IPS-18c (cell line): ENCODE measurements around the gene GTF2I.
"Not testable (repeated sequence)": the region's sequence is repeated elsewhere in the genome, so short reads cannot be mapped to it uniquely, and the experiment has no call there.

ENCODE experiments used
- H3K4me3 ChIP-seq: 2 replicates; pipeline ENCODE4 v1.7.0; 2013; ENCODE audit warnings: low read depth, mild to moderate bottlenecking, low read length, moderate library complexity; ENCODE audit not compliant: insufficient read depth
- H3K9me3 ChIP-seq: one replicate; pipeline ENCODE4 v1.6.1; 2013; ENCODE audit warnings: mild to moderate bottlenecking, low read length, moderate library complexity; ENCODE audit not compliant: control insufficient read depth, insufficient read depth

GTF2I gene

DNA sequence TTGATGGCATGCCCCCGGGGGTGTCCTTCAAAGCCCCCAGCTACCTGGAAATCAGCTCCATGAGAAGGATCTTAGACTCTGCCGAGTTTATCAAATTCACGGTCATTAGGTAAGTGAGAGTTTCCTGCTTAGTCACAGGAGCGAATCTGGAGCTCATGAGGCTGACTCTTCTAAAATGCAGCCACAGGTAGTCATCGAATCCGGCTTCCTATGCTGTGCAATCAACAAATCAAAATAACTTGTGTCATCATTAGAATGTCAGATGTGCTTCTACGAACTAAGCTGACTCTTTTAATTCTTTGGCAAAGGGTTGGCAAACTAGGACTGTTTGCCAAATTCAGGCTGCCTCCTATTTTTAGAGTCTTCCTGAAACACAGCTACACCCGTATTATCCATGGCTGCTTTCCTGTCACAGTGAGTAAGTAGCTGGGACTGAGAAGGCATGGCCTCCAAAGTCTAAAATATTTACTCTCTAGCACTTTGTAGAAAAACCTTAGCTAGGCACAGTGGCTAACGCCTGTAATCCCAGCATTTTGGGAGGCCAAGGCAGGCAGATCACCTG lies 96.5 kb downstream of the GTF2I start:
- not testable (repeated sequence) for H3K4me3 ChIP-seq, H3K9me3 ChIP-seq

DNA sequence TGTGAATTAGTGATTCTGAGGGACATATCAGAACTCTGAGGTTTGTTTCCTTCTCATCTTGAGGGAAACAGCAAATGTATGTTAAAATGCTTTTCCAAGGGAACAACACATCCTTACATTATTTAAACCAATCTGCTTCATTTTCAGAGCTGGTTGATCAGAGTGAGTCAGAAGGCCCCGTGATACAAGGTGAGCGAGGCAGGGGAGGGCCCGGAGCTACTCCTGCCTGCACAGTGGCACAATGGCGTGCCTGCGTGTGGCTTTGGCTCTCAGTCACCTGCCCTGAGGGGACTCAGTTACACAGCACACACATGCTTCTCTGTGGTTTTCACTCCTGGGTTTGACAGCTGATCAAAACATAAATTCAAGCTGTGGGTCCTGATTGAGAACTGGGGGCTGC lies 99.2 kb downstream of the GTF2I start:
- H3K4me3 ChIP-seq, H3K9me3 ChIP-seq: not testable (repeated sequence)

DNA sequence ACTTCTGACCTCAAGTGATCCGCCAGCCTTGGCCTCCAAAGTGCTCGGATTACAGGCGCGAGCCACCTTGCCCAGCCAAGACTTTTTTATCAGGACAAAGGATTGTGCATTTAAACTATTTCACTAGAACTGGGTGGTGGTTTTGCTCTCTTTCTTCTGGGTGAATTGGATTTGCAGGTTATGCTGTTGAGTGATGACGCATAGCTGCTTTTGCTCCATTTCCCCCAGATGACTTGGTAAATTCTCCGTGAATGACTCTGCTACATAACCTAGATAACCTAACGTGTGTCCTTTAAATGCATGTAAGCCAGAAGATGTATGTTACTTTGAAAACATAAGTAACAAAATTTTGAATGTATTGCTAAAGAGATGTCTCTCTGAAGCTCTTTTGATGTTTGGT lies 100.8 kb downstream of the GTF2I start:
- not testable (repeated sequence) for H3K9me3 ChIP-seq, H3K4me3 ChIP-seq

DNA sequence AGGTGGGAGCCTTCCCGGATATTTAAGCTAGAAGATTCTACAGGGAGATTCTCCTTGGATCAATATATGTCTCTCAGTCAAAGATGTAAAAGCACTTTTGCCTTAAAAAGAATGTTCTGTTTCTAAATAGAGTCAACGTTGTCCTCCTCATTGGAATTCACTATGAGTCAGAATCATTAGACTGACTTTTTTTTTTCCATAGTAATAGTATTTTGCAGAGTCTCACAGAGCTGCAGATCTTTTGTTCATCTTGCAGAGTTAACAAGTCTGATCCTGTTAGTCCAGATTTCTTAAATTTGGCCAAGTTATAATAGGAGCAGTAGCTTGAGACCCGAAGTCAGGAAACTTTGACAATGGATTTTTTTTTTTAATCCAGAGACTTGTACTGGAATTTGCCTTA lies 101.5 kb downstream of the GTF2I start:
- H3K9me3 ChIP-seq, H3K4me3 ChIP-seq: not testable (repeated sequence)

DNA sequence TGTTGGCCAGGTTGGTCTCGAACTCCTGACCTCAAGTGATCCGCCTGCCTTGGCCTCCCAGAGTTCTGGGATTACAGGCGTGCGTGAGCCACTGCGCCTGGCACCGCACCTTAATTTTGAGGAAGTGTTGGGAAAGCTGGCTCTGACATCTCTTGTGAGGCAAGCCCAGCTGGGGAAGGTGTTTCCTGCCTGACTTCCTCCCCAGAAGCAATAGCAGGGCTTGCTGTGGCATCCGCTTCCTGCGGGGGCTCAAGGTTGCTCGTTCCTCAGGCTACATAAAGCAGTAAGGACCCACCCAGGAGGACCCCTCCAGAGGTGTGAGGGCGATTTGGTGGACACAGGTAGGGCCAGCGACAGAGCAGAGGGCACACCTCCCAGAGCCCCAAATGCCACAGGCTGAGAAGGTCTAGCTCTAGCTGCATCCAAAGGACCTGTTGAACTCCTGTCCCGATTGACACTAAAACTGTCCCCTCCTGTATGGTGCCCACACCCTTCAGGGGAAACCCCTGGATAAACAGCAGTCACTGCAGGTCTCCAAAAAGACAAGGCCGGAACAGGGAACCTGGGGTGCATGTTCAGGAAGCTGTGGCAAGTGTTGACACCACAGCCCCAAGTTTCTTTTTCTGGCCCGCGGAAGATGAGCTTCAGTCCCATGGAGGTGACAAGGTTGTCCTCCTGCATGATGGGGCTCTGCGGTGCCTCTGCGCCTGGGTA lies 107.8 kb downstream of the GTF2I start:
- H3K9me3 ChIP-seq, H3K4me3 ChIP-seq: not testable (repeated sequence)

DNA sequence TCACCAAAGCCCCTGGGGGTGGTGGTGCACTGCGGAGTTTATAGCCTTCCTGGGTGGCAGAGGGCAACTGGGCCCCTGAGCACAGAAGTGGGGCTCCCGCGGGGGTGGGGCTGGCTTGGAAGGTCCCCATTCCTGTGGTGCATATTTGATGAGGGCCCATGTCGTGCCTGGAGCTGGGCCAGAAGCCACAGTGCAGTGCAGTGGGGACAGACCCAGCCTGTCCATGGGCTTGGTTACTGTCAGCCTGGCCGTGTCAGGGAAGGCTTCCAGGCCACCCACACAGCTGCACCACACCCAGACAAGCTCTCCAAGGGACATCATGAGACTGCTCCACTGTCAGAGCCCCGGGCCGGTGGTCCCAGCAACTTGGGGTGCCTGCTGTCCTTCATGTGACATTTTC lies 109.0 kb downstream of the GTF2I start:
- H3K9me3 ChIP-seq = not testable (repeated sequence)

DNA sequence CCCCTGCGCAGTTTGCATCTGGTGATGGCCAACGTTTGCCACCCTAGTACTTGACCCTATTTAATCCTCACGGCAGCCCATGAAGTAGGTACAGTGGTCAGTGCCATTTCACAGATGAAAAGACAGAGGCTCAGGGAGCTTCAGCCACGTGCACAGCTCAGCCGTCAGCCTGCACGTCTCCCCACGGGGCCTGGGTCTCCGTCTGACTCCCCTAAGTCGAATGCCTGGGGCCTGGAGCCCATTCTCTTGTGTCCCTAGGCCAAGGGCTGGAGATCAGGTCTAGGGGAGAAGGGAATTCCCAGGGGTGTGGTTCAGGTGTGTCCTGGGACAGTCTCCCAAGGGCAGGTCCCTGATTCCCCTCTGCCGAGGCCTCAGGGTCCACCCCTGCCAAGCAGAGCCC lies 109.5 kb downstream of the GTF2I start:
- not testable (repeated sequence) for H3K4me3 ChIP-seq, H3K9me3 ChIP-seq

More for the DNA sequence above, 109.0 kb downstream of the GTF2I start:
- not testable (repeated sequence) for H3K4me3 ChIP-seq

DNA sequence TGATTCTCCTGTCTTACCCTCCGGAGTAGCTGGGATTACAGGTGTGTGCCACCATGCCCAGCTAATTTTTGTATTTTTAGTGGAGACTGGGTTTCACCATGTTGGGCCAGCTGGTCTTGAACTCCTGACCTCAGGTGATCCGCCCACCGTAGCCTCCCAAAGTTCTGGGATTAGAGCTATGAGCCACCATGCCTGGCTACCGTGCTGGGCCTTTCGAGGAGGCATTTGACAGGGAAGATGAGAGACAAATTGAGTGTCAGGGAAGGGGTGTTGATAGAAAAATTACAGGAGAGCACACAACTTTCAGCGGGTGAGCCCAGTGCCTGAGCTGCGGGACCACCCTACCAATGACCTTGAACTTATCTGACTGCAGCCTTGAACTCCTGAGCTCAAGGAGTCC lies 112.5 kb downstream of the GTF2I start:
- H3K9me3 ChIP-seq, H3K4me3 ChIP-seq: not testable (repeated sequence)

DNA sequence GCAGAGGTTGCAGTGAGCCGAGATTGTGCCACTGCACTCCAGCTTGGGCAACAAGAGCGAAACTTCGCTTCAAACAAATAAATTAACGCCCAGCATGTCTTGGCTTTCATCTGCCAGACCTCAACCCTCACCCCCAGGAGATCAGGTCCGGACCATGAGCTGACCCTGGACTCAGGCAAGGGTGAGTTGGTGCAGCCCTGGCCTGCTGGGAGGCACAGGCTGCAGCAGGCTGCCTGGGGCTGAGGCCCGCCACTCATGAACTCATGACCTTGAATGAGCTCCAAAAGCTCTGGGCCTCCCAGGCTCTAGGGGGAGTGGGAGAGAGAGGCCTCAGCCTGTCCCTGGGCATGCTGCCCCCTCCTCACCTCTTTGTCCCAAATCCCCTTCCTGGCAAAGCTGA lies 114.6 kb downstream of the GTF2I start:
- not testable (repeated sequence) for H3K4me3 ChIP-seq, H3K9me3 ChIP-seq

DNA sequence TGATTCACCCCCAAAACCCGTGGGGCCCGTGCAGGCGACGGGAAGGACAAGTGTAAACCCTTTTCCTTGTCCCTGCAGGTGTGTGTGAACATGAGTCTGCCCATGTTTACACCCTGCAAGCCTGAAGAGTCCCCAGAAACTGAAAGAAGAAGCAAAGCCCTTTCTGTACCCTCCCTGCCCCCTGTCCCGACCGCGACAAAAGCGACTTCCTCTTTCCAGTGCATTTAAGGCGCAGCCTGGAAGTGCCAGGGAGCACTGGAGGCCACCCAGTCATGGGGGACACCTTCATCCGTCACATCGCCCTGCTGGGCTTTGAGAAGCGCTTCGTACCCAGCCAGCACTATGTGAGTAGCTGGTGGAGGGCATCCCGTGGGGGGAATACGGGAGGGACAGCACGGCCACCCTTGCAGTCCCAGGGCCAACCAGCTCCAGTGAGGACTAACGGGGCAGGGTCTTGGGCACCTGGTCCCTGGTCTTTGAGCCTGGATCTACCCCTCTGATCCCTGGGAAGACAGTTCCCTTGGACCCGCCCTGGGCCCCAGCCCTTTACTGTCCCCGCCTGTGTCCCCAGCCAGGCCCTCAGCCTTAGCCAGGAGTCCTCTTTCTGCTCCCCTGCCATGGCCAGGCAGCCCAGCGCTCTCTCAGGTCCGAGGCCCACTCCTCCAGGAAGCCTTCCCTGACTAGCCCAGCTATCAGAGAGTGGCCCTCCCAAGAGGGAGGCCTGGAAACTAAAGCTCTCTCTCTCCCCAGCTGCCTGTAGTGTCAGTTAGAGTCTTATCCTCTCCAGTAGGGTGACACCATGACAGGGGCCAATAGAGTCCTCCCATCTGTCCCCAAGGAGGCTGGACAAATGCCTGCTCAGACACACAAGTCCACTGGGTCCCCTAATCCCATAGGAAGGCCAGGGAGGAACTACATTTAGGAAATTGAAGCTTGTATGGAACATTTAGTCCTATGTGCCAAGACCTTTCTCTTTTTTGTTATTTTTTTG lies 116.5 kb downstream of the GTF2I start, which contains the start of gene NCF1:
NCF1 (plus strand) TSS at position 252 of the 991 bp plus-strand sequence; CDS start at position 273, 21 bp downstream.
- not testable (repeated sequence) for H3K9me3 ChIP-seq, H3K4me3 ChIP-seq

DNA sequence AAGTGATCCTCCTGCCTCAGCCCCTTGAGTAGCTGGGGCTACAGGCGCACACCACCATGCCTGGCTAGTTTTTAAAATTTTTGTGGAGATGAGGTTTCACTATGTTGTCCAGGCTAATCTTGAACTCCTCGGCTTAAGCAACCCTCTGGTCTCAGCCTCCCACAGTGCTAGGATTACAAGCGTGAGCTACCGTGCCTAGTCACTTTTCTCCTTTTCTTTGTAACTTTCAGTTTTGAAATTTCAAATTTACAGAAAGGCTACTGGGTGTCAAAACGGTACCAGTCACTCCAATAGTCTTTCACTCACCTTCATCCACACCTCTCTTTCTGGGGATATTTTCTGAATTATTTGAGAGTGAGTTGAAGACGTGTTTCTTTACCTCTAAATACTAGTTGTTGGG lies 117.6 kb downstream of the GTF2I start:
- not testable (repeated sequence) for H3K4me3 ChIP-seq, H3K9me3 ChIP-seq

DNA sequence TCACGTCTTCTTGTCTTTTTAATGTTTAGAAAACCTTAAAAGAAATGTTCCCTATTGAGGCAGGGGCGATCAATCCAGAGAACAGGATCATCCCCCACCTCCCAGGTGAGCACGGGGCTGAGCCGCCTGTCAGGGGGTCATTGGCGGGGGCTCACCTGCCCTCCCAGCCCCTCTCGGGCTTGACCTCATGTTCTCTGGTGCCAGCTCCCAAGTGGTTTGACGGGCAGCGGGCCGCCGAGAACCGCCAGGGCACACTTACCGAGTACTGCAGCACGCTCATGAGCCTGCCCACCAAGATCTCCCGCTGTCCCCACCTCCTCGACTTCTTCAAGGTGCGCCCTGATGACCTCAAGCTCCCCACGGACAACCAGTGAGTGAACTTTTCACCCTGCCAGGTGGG lies 121.5 kb downstream of the GTF2I start:
- not testable (repeated sequence) for H3K4me3 ChIP-seq

DNA sequence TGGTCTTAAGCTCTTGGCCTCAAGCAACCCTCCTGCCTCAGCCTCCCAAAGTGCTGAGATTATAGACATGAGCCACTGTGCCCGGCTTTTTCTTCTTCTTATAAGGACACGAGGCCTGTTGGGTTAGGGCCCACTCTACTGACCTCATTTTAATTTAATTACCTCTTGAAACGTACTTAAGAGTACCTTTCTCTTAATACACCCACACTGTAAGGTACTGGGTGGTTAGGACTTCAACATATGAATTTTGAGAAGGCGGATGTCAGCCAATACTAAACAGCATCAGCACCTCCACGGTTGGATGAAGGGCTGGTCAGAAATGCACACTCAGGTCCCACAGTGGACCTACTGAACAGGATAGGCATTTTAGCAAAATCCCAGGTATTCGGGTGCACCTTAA lies 124.2 kb downstream of the GTF2I start:
- H3K4me3 ChIP-seq, H3K9me3 ChIP-seq: not testable (repeated sequence)

More for the DNA sequence above, 121.5 kb downstream of the GTF2I start:
- not testable (repeated sequence) for H3K9me3 ChIP-seq

DNA sequence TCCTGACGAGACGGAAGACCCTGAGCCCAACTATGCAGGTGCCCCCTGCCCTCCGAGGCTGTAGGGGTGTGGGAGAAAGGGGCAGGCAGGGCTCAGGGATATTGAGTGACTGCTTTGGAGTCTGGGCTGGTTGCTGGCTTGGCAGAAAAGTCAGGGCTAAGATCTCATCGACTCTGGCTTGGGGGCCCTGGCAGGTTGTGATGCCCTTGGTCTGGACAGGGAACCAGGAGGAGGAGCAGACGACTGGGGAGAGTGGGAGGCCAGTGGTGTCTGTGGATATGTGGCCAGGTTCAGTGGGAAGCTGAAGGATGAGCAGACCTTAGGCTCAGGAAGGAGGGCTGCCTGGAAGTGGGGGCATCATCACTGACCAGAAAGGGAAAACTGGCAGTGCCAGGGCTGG lies 126.1 kb downstream of the GTF2I start:
- not testable (repeated sequence) for H3K4me3 ChIP-seq, H3K9me3 ChIP-seq

DNA sequence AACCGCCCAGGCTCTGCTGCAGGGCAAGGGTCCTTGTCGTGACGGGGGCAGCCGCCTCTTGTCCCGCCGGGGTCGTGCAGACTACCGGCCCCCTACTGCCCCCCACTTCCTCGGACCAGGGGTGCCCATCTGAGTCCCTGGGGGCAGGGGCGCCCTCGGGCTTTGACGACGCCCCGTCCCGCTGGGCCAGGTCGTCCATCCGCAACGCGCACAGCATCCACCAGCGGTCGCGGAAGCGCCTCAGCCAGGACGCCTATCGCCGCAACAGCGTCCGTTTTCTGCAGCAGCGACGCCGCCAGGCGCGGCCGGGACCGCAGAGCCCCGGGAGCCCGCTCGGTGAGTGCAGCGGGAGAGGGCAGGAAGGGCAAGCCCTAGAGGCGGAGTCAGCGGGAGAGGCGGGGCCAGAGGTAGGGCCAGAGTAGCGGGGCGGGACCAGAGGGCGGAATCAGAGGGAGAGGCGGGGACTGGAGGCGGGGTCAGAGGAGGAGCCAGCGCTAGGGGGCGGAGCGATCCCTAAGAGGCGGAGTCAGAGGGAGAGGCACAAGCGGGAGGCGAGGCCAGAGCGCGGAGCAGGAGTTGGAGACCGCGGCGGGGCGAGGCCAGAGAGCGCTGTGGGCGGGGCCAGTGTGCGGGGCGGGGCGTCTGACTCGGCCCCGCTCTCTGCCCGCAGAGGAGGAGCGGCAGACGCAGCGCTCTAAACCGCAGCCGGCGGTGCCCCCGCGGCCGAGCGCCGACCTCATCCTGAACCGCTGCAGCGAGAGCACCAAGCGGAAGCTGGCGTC lies 131.0 kb downstream of the GTF2I start:
- H3K9me3 ChIP-seq, H3K4me3 ChIP-seq: not testable (repeated sequence)

DNA sequence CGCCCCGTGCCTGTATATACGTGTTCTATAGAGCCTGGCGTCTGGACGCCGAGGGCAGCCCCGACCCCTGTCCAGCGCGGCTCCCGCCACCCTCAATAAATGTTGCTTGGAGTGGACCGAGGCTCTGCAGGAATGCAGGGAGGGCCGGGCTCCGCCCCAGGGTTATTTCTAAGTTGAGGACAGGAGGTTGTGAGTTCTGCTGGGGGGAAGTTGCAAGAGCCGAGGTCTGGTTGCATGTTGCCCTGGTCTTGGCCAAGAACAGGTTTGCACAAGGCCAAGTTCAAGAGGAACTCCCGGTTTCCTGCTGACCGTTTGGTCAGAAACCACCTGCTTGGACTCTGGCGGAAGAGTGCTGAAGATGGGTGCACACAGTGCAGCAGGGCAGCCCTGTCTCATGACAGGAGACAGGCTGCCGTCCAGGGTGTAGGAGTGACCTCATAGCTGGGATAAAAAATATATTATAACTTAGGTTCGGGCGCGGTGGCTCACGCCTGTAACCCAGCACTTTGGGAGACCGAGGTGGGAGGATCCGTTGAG lies 131.8 kb downstream of the GTF2I start:
- H3K4me3 ChIP-seq, H3K9me3 ChIP-seq: not testable (repeated sequence)
